Fibroblast of villous mesenchyme (primary cell): ENCODE results near the gene ABHD10. TPM values are rescaled to one million over a fixed set of nuclear protein-coding genes. Genes with fewer than 3 reads are reported as not detected.
"Not testable (repeated sequence)": the region's sequence is repeated elsewhere in the genome, so short reads cannot be mapped to it uniquely, and the experiment has no call there.

Experiments used
- DNase-seq: peaks from one replicate; pipeline ENCODE4 v3.0.0-alpha.2; 2010; ENCODE audit warnings: low read depth
- H3K4me3 ChIP-seq: 2 replicates; pipeline ENCODE4 v1.5.1; 2011; ENCODE audit warnings: low read depth, mild to moderate bottlenecking, low read length
- CTCF ChIP-seq: IDR thresholded peaks from 2 replicates; pipeline ENCODE4 v1.5.1; 2012; ENCODE audit warnings: low read depth, mild to moderate bottlenecking, low read length; ENCODE audit not compliant: insufficient read depth
- total RNA-seq: library from RNA; depleted of rRNA; stranded (reverse); fragments of >200 nt; gene quantifications from 2 replicates; pipeline ENCODE4 v1.2.3, GENCODE V29; 2012

ABHD10 gene
- total RNA-seq, 1 donor, result 38.0 TPM

- no peak for DNase-seq
- no peak for TF ChIP-seq CTCF
These were observed 55.6 kb downstream of the ABHD10 start, which contains the start of gene TMPRSS7 for GRCh38 chr3:112034436-112034835. Gene TMPRSS7 (plus strand): TSS chr3:112034736. CDS start chr3:112034846, 110 bp downstream.

GRCh38 chr3:112035241-112035640, 56.4 kb downstream of the ABHD10 start:
- DNase-seq, result no peak
- TF ChIP-seq CTCF, result no peak
- no peak overlapping the region for H3K4me3 ChIP-seq

More at GRCh38 chr3:112034436-112034835, 55.6 kb downstream of the ABHD10 start, which contains the start of gene TMPRSS7:
- no peak within 1 kb of the TSS for H3K4me3 ChIP-seq

- not testable (repeated sequence) for DNase-seq, H3K4me3 ChIP-seq
These were observed 58.4 kb downstream of the ABHD10 start for GRCh38 chr3:112037194-112037593.

- TF ChIP-seq CTCF, result no peak
- no peak for DNase-seq
- no peak overlapping the region for H3K4me3 ChIP-seq
These were observed 60.0 kb downstream of the ABHD10 start for GRCh38 chr3:112038863-112039262.

- no peak overlapping the region for H3K4me3 ChIP-seq
- DNase-seq, result no peak
- TF ChIP-seq CTCF, result no peak
These were observed 62.5 kb downstream of the ABHD10 start for GRCh38 chr3:112041321-112041720.

GRCh38 chr3:112042842-112043280, 64.0 kb downstream of the ABHD10 start:
- DNase-seq, result no peak
- no peak for TF ChIP-seq CTCF
- no peak overlapping the region for H3K4me3 ChIP-seq

Other genes with a start within 250 kb of the ABHD10 start
- 82.1 and 111 TPM in 2 replicates for gene PHLDB2, start 119.8 kb upstream of the ABHD10 start, total RNA-seq
- under 0.01 TPM in 1 of 2 replicates, not detected in the other for gene TAGLN3, start 19.9 kb downstream of the ABHD10 start, total RNA-seq
- not detected in 2 replicates for gene TMPRSS7, start 55.7 kb downstream of the ABHD10 start, total RNA-seq
- 5.2 and 7.3 TPM in 2 replicates for gene C3orf52, start 107.4 kb downstream of the ABHD10 start, total RNA-seq
- gene GCSAM, start 154.2 kb downstream of the ABHD10 start, total RNA-seq, result not detected in 2 replicates